Endothelial cell of hepatic sinusoid (primary cell): ENCODE measurements around the gene KRT75.

Experiments
- in situ Hi-C: cut with HindIII; loops from 2 replicates; pipeline ENCODE4 v1.10.0; 2017; ENCODE audit warnings: low sequenced_read_pairs

KRT75 gene

GRCh38 chr12:52441320-52441911, 7.2 kb upstream of the KRT75 start:
- in situ Hi-C loops, result loop anchor here (5.0 kb wide), 1 partner anchor 56 kb away; no protein-coding TSS in a partner anchor

DNA sequence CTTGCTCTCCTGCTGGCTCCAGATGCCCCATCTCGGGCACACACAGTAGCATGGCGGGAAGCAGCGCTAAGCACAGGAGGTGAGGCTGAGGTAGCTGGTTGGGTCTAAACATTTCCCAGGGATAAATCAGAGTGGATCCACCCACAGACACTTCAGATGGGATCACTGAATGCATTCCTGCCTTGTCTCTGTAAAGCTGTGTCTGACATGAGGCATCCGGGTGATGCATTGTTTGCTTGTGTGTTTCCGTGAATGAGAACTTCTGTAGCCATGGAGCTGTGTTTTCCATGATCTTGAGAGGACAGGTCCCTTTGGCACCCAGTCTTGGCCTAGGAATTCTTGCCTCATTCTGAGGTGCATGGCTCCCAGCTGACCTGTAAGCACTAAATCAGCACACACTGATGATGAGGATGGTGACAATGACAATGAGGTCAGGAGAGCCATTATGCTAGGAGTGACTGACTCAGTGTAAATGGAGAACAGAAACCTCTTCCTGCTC, 6.7 kb upstream of the KRT75 start:
- in situ Hi-C loops, result loop anchor here (5.0 kb wide), 1 partner anchor 56 kb away; no protein-coding TSS in a partner anchor

GRCh38 chr12:52439845-52440244, 5.7 kb upstream of the KRT75 start:
- in situ Hi-C loops, result loop anchor here (5.0 kb wide), 1 partner anchor 57 kb away; no protein-coding TSS in a partner anchor

DNA sequence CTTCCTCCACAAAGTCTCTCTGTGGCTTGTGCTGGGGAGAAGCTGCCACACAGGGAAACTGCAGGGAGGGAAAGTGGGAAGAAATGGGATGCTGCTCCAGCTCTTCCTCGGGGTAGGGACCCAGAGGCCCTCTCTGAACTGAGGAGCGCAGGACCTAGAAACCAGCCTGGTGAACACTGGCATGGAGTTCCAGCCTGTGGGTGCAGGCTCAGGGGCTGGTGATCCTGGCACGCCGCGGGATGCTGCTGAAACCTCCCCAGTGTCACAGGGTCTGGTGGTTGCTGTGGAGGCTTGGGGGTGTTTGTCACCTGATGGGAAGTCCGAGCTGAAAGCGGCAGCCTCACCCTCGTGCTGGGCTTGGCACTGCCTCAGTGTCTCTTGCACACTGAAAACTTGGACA, 5.2 kb upstream of the KRT75 start:
- in situ Hi-C loops, result no loop called here

- in situ Hi-C loops, result no loop called here
Measured at GRCh38 chr12:52438305-52439301, 4.4 kb upstream of the KRT75 start.

GRCh38 chr12:52437508-52437907, 3.3 kb upstream of the KRT75 start:
- in situ Hi-C loops, result no loop called here

DNA sequence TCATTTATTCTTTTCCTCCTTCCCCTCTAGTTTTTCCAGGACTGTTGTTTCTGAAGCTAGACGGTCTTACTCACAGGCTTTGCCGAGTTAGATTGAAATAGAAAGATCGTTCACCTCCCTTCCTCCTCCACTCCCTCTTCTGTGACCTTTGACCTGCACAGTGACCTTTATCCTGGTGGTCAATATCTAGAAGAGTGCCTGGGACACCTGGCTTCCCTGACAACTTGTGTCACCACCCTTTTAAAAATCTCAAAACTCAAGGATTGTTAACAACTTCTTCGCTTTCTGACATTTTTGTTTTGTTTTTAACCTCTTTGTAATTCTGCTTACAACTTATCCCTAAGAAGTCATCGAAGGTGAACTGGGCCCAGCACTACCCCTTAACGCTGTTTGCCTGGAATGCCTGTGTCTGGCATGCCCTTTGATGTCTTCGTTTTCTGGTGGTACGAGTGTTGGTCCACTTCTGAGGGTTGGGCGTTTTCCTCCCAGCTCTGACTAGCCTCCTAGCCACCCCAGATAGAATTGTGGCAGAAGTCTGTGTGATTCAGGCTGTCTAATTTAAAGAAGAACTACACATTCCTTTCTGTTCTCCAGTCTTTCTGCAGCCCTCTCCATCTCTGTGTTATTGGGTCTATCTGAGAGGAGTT, 2.8 kb upstream of the KRT75 start:
- in situ Hi-C loops, result no loop called here

DNA sequence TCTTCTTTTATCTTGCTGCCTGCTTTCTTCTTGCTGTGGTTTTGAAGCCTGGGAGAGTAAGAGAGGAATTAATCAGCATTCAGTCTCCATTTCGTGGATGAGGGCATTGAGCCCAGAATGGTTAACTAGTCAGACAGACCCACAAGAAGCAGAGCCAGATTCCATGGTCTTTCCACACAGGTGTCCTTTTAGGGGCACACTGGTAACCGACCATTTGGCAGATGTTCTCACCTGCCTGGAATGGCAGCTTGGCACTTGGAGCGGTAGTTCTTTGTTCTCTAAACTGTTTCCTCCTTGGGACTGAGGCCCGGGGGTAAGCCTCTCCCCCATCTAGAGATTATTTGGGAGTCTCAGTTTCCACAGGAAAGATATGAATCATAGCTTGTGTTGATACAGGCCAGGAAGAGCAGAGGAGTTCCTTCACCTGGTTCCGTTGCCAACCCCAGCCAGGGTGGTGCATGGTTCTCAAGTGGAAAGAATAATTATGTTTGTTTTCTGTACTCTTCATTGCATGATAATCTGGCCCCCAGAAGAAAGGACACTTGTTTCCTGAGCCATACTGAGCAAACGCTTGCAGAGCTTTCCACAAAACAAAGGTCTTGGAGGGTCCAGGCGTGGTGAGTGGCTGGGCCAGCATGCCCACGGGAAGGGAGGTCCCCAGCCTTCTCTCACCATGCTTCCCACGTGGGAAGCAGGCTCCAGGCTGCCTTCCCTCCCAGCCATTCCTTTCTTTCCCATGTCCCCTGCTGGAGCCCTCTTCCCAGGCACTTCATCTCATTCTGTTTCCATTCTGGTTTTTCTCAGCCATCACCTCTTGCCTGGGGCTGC, 2.0 kb upstream of the KRT75 start:
- in situ Hi-C loops, result no loop called here

GRCh38 chr12:52435659-52435999, 1.5 kb upstream of the KRT75 start:
- in situ Hi-C loops, result no loop called here

- in situ Hi-C loops, result loop anchor here (5.0 kb wide), 1 partner anchor 38 kb away; no protein-coding TSS in a partner anchor
Measured at GRCh38 chr12:52434760-52435530, 774 bp upstream of the KRT75 start.

DNA sequence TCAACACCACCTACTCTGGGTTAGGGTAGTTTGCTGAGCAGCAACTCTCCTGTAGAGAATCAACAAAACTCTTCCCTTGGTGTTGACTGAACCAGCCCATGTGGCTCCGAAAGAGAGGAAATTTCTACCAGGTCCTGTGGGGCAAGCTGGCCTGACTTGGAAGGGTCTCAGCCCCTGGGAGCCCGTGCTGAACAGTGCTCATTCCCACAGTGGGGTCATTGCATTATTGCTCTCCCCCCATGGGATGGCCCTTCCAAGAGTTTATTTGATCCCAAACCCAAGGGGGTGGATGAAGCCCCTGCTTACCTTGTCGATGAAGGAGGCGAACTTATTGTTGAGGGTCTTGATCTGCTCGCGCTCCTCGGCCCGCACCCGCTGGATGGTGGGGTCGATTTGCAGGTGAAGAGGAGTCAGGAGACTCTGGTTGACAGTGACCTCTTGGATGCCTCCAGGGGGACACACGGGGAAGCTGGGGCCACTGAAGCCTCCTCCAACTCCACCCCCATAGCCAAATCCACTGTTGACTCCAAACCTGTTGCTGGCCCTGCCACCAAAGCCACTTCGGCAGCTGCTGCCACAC, 580 bp downstream of the KRT75 start:
- in situ Hi-C loops, result loop anchor here (5.0 kb wide), 1 partner anchor 36 kb away; no protein-coding TSS in a partner anchor

DNA sequence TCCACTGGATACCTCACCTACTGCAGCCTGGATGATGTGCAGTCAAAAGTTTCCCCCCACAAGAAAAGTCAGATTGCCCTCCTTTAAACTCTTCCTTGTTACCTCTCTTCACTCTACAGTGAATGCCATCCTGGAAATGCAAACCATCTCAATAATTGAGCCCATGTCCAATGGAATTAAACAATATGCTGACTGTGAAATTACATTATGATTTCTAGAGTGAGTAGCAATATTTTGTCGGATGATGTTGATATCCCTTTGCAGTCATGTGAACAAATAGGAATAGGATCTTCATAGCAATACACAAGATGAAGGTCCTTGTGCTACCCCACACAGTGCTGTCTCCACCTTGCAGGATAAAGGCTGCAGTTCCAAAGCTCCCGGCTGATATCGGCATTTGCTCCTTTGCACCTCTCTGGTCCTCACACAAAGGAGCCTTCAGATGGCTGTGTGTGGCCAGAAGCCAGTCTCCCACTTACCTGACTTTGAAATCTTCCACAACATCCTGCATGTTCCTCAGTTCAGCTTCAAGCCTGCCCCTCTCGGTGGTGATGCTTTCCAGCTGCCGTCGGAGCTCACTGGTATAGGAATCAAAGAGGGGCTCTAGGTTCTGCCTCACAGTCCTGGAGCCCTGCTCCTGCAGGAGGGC, 1.5 kb downstream of the KRT75 start:
- in situ Hi-C loops, result loop anchor here (5.0 kb wide), 1 partner anchor 35 kb away; no protein-coding TSS in a partner anchor

DNA sequence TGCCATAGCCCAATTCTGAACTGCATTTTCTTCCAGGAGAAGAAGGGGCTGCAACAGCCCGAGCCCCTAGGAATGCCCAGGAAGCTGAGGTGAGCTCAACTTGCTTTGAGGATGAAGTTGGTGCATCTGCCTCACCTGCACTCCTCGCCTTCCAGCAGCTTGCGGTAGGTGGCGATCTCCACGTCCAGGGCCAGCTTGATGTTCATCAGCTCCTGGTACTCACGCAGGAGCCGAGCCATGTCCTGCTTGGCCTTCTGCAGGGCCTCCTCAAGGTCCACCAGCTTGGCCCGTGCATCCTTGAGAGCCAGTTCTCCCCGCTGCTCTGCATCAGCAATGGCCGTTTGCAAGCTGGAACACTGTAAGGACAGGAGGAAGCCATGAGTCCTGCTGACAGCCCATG, 6.0 kb downstream of the KRT75 start:
- in situ Hi-C loops, result no loop called here

GRCh38 chr12:52427083-52427482, 7.1 kb downstream of the KRT75 start:
- in situ Hi-C loops, result no loop called here

DNA sequence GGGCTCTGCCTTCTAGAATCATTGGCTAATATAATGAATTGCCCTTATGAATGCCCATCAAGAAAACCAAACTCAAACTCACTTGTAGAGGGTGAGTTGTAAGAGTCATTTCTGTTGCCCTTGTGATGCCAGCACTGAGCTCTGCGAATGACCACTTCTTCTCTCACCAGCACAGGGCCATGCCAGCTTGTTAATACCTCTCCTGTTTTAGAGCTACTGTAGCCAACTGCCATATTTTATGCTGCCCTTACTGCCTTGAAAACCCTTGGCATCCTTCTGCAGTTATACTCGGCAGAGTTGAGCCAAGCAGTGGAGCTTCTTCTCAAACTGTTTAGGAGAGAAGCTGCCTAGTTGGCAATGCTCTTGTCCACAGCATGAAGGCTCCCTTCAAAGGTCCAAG, 8.1 kb downstream of the KRT75 start:
- in situ Hi-C loops, result no loop called here

GRCh38 chr12:52425466-52425865, 8.7 kb downstream of the KRT75 start:
- in situ Hi-C loops, result no loop called here

GRCh38 chr12:52423661-52424500, 10.3 kb downstream of the KRT75 start:
- in situ Hi-C loops, result no loop called here

DNA sequence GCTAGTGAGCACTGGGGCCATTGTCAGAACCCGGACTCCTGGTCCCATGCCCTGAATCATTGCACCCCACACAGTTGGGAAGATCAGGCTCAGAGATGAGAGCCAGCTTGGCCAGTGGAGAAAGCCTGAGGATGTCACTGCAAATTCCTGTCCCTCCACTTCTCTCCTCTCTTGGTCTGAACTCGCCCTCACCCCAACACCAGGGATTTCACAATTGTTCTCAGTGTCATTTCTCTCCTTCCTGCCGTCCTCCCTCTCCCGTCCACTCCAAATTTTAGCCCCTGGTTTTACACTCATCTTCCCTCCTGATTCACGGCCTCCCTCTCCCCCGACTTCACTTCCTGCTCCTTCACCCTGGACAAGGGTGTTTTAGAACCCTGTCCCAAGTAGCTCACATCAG, 11.1 kb downstream of the KRT75 start:
- in situ Hi-C loops, result no loop called here
